H1 (cell line): ENCODE results near the gene OAS3. TPM values are rescaled to one million over a fixed set of nuclear protein-coding genes. Genes with fewer than 3 reads are reported as not detected.

Source experiments
- CTCF ChIA-PET: fragments of 300-600 bp; sonication (Branson Sonifier 250); formaldehyde crosslinking; loops from one replicate; lab custom pipeline; 2021; ENCODE audit not compliant: partially characterized antibody; lab: Charles Lee
- POLR2A ChIA-PET: fragments of 300-600 bp; sonication (Branson Sonifier 250); formaldehyde crosslinking; loops from one replicate; lab custom pipeline; 2021; ENCODE audit warnings: inconsistent platforms; ENCODE audit not compliant: partially characterized antibody; lab: Charles Lee
- DNase-seq, 2 experiments: peaks; one replicate each; pipeline versions ENCODE4 v3.0.0 to v3.0.0-alpha.2; 2010 to 2022; ENCODE audit warnings: low spot score in 2 of 2, low read depth in 1 of 2, mixed read lengths in 1 of 2
- FAIRE-seq: peaks from 2 replicates; lab custom pipeline; 2011; peaks lifted over from hg19 to GRCh38; lab: Jason Lieb, UNC
- H2AFZ ChIP-seq: 2 replicates; pipeline ENCODE4 v1.8.1; 2012; ENCODE audit warnings: low read length, inconsistent platforms
- H2AK5ac ChIP-seq: 2 replicates; pipeline ENCODE4 v1.6.1; 2013; ENCODE audit warnings: low read depth, low read length
- H2BK120ac ChIP-seq: replicated peaks from 2 replicates; pipeline ENCODE3; 2013; ENCODE audit warnings: low read depth, low read length, inconsistent platforms
- H2BK12ac ChIP-seq: 2 replicates; pipeline ENCODE4 v1.6.1; 2013; ENCODE audit warnings: low read depth, low read length
- H2BK15ac ChIP-seq: 2 replicates; pipeline ENCODE4 v1.6.1; 2013; ENCODE audit warnings: low read length
- H2BK20ac ChIP-seq: 2 replicates; pipeline ENCODE4 v1.6.1; 2013; ENCODE audit warnings: low read length
- H2BK5ac ChIP-seq: 2 replicates; pipeline ENCODE4 v1.6.1; 2013; ENCODE audit warnings: low read depth, low read length
- H3K14ac ChIP-seq: 2 replicates; pipeline ENCODE4 v1.6.1; 2013; ENCODE audit warnings: inconsistent platforms; ENCODE audit not compliant: insufficient read length
- H3K18ac ChIP-seq: 2 replicates; pipeline ENCODE4 v1.6.1; 2013; ENCODE audit warnings: low read length; ENCODE audit errors: extremely low read depth
- H3K23ac ChIP-seq: 2 replicates; pipeline ENCODE4 v1.6.1; 2013; ENCODE audit warnings: inconsistent platforms; ENCODE audit not compliant: insufficient read length
- H3K23me2 ChIP-seq: 2 replicates; pipeline ENCODE4 v1.6.1; 2013; ENCODE audit warnings: low read depth, low read length
- H3K27ac ChIP-seq: 2 replicates; pipeline ENCODE4 v1.6.1; 2011; ENCODE audit warnings: low read depth, low read length, inconsistent platforms
- H3K27me3 ChIP-seq, 4 experiments: replicated peaks in 1 of 4; 1 replicate in 1 of 4; 2 replicates in 3 of 4; pipeline versions ENCODE4 v1.6.1 to v1.8.1; 2011 to 2013; ENCODE audit warnings: low read length in 3 of 4, mild to moderate bottlenecking in 3 of 4, inconsistent platforms in 2 of 4, mixed read lengths in 2 of 4, moderate library complexity in 1 of 4; ENCODE audit not compliant: control insufficient read depth in 3 of 4, insufficient read depth in 3 of 4; ENCODE audit errors: extremely low read depth in 1 of 4
- H3K36me3 ChIP-seq, 4 experiments: 2 replicates each; pipeline versions ENCODE4 v1.6.1 to v1.8.1; 2011 to 2013; ENCODE audit warnings: mild to moderate bottlenecking in 4 of 4, low read length in 3 of 4, moderate library complexity in 2 of 4, control low read depth in 1 of 4, inconsistent platforms in 1 of 4; ENCODE audit not compliant: insufficient read depth in 4 of 4, control insufficient read depth in 2 of 4
- H3K4ac ChIP-seq: replicated peaks from 2 replicates; pipeline ENCODE3; 2013; ENCODE audit warnings: low read length, low read depth, mixed read lengths, inconsistent platforms; ENCODE audit not compliant: insufficient read length
- H3K4me1 ChIP-seq, 4 experiments: replicated peaks in 1 of 4; 1 replicate in 1 of 4; 2 replicates in 3 of 4; pipeline versions ENCODE4 v1.6.1 to v1.8.1; 2011 to 2013; ENCODE audit warnings: low read length in 3 of 4, inconsistent platforms in 2 of 4, mixed read lengths in 1 of 4; ENCODE audit not compliant: insufficient read depth in 4 of 4, control insufficient read depth in 3 of 4
- H3K4me2 ChIP-seq, 2 experiments: 2 replicates each; pipeline versions ENCODE4 v1.6.1 to v1.8.1; 2011 to 2013; ENCODE audit warnings: low read depth in 2 of 2, low read length in 2 of 2, control low read depth in 1 of 2, inconsistent platforms in 1 of 2, mild to moderate bottlenecking in 1 of 2; ENCODE audit not compliant: insufficient read depth in 1 of 2
- H3K4me3 ChIP-seq, 4 experiments: fragments of 200-600, 300-600 bp in 1 of 4; sonication (generic), shearing (Covaris generic), sonication (Bioruptor Twin) in 1 of 4; 2 replicates each; pipeline versions ENCODE4 v1.5.1 to v1.8.1; 2011 to 2016; ENCODE audit warnings: low read length in 4 of 4, low read depth in 3 of 4, control low read depth in 2 of 4, inconsistent platforms in 2 of 4, mild to moderate bottlenecking in 2 of 4, mixed read lengths in 1 of 4, moderate library complexity in 1 of 4; ENCODE audit not compliant: insufficient read depth in 2 of 4; ENCODE audit errors: extremely low read depth in 1 of 4
- H3K56ac ChIP-seq: replicated peaks from 2 replicates; pipeline ENCODE3; 2013; ENCODE audit warnings: low read depth, mild to moderate bottlenecking, mixed read lengths, low read length, inconsistent platforms; ENCODE audit not compliant: insufficient read length
- H3K79me1 ChIP-seq: 2 replicates; pipeline ENCODE4 v1.6.1; 2013; ENCODE audit warnings: low read depth, low read length, control low read depth
- H3K79me2 ChIP-seq, 2 experiments: 2 replicates each; pipeline versions ENCODE4 v1.6.1 to v1.8.1; 2012 to 2013; ENCODE audit warnings: low read length in 2 of 2, mild to moderate bottlenecking in 2 of 2, inconsistent platforms in 1 of 2; ENCODE audit not compliant: insufficient read depth in 2 of 2, control insufficient read depth in 1 of 2
- H3K9ac ChIP-seq, 4 experiments: replicated peaks in 1 of 4; 1 replicate in 1 of 4; 2 replicates in 3 of 4; pipeline versions ENCODE4 v1.6.1 to v1.8.1; 2011 to 2013; ENCODE audit warnings: low read depth in 3 of 4, low read length in 3 of 4, control low read depth in 2 of 4, mild to moderate bottlenecking in 2 of 4, moderate library complexity in 2 of 4, inconsistent platforms in 1 of 4; ENCODE audit errors: extremely low read depth in 1 of 4
- H3K9me3 ChIP-seq, 2 experiments: 2 replicates each; pipeline versions ENCODE4 v1.6.1 to v1.8.1; 2012 to 2013; ENCODE audit warnings: mild to moderate bottlenecking in 2 of 2, moderate library complexity in 2 of 2, control low read depth in 1 of 2, inconsistent platforms in 1 of 2, low read depth in 1 of 2, low read length in 1 of 2, mixed read lengths in 1 of 2; ENCODE audit not compliant: insufficient read depth in 2 of 2
- H4K20me1 ChIP-seq, 2 experiments: replicated peaks in 1 of 2; 2 replicates each; pipeline versions ENCODE3 to v1.8.1; 2011 to 2013; ENCODE audit warnings: inconsistent platforms in 2 of 2, low read length in 2 of 2, mild to moderate bottlenecking in 1 of 2; ENCODE audit not compliant: insufficient read depth in 2 of 2, control insufficient read depth in 1 of 2
- H4K5ac ChIP-seq: 2 replicates; pipeline ENCODE4 v1.6.1; 2013; ENCODE audit warnings: low read length, low read depth, mixed read lengths, inconsistent platforms; ENCODE audit not compliant: insufficient read length
- H4K8ac ChIP-seq: 2 replicates; pipeline ENCODE4 v1.8.0; 2013; ENCODE audit warnings: mild to moderate bottlenecking, moderate library complexity, low read length, inconsistent platforms; ENCODE audit not compliant: insufficient read depth; ENCODE audit errors: extremely low read depth
- H4K91ac ChIP-seq: replicated peaks from 2 replicates; pipeline ENCODE3; 2013; ENCODE audit warnings: low read length, mixed read lengths, inconsistent platforms; ENCODE audit not compliant: insufficient read length
- BACH1 ChIP-seq: IDR thresholded peaks from 2 replicates; pipeline ENCODE4 v1.6.1; 2012; ENCODE audit warnings: low read length, improper control_type of control experiment
- CREB1 ChIP-seq: IDR thresholded peaks from 2 replicates; pipeline ENCODE4 v1.6.1; 2012; ENCODE audit warnings: inconsistent platforms
- EGR1 ChIP-seq: IDR thresholded peaks from 2 replicates; pipeline ENCODE4 v1.6.1; 2011; ENCODE audit warnings: low read depth, low read length, borderline replicate concordance
- EP300 ChIP-seq, 2 experiments: IDR thresholded peaks; 1 replicate in 1 of 2; 2 replicates in 1 of 2; pipeline ENCODE4 v1.6.1; 2011 to 2012; ENCODE audit warnings: low read depth in 2 of 2, low read length in 2 of 2, mild to moderate bottlenecking in 2 of 2, borderline replicate concordance in 1 of 2, inconsistent platforms in 1 of 2, moderate library complexity in 1 of 2
- GTF2F1 ChIP-seq: IDR thresholded peaks from 2 replicates; pipeline ENCODE4 v1.6.1; 2012; ENCODE audit warnings: low read depth, low read length, improper control_type of control experiment, borderline replicate concordance
- JUN ChIP-seq: IDR thresholded peaks from 2 replicates; pipeline ENCODE4 v1.6.1; 2011; ENCODE audit warnings: low read depth, mild to moderate bottlenecking, improper control_type of control experiment, low read length
- POLR2AphosphoS5 ChIP-seq: IDR thresholded peaks from 2 replicates; pipeline ENCODE4 v1.6.1; 2011; ENCODE audit warnings: low read depth, low read length
- RFX5 ChIP-seq: IDR thresholded peaks from 2 replicates; pipeline ENCODE4 v1.6.1; 2011; ENCODE audit warnings: low read depth, low read length, improper control_type of control experiment, borderline replicate concordance
- SIN3A ChIP-seq, 2 experiments: IDR thresholded peaks in 1 of 2; conservative IDR thresholded peaks in 1 of 2; 2 replicates each; pipeline ENCODE4 v1.6.1; 2011 to 2012; ENCODE audit warnings: low read length in 2 of 2, improper control_type of control experiment in 1 of 2, low read depth in 1 of 2, mild to moderate bottlenecking in 1 of 2
- whole genome bisulfite sequencing, 2 experiments: shearing (Covaris generic) in 1 of 2; methylation state at CpG; one replicate each; pipeline versions ENCODE4 v1.1.6 to v1.1.7; 2013 to 2015; ENCODE audit warnings: low lambda C conversion rate in 2 of 2, mixed read lengths in 2 of 2, inconsistent platforms in 1 of 2, low coverage in 1 of 2, missing lambda C conversion rate in 1 of 2; ENCODE audit not compliant: insufficient replicate concordance in 2 of 2, insufficient coverage in 1 of 2, insufficient read length in 1 of 2; ENCODE audit errors: extremely low coverage in 1 of 2, missing lambda C conversion rate in 1 of 2; 5-methylcytosine and 5-hydroxymethylcytosine counted together
- polyA plus RNA-seq, 7 experiments: library from polyadenylated mRNA; depleted of rRNA in 3 of 7; stranded (reverse) in 5 of 7; unstranded in 2 of 7; fragments of >200 nt in 5 of 7; fragments of 200-250 nt in 2 of 7; gene quantifications; 1 replicate in 5 of 7; 2 replicates in 1 of 7; 4 replicates in 1 of 7; pipeline versions ENCODE4 v1.2.1 to v1.2.3, GENCODE V29; 2011 to 2013; ENCODE audit warnings: missing spikeins in 2 of 7, mixed read lengths in 2 of 7
- total RNA-seq: library from RNA; stranded (reverse); fragmentation: NEBNext Ultra II Directional; extraction: Animal tissue kit (Norgen Biotek cat#: 25700); gene quantifications from 2 replicates; pipeline ENCODE4 v1.2.1, GENCODE V29; 2021

OAS3 gene
- total and polyA plus RNA-seq, 2 of the 8 experiments (the other 6 are each of a cell fraction or from before 2014, with no cell fraction given): 0.73 to 3.7 TPM

DNA sequence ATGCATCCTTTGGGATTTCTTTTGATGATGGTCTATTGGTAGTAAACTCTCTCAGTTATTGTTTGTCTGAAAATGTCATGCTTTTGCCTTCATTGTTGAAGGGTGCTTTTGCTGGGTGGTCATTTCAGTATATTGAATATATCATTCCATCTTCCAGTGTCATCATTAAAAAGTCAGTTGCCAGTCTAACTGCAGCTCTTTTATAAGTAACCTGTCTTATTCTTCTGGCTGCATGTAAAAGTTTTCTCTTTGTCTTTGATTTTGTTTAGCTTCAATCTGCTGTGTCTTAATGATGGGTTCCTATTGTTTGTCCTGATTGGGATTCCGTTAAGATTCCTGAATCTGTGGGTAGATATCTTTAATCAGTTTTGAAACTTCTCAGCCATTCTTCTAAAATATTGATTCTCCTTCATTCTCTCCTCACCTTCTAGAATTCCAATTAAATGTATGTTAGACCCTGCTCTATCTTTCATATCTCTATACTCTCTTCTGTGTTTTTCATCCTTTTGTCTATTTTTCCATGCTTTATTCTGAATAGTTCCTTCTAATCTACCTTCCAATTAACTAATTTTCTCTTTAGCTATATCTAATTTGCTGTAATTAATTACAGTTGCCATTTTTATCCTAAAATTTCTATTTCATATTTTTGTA is 25.1 kb upstream of the OAS3 start:
- Histone ChIP-seq H2BK120ac (no peak overlapping the region), H3K79me1 (no peaks in the 10 kb centered on the region), H3K9me3 (peaks cover 6 to 8% of the 10 kb centered on the region in 2 experiments; a peak in 3 of 4 replicates), H3K9ac (no peak overlapping the region), H3K36me3 (no peaks in the 10 kb centered on the region; a peak in 1 of 8 replicates), H3K4me2 (no peak overlapping the region), H3K18ac (no peak overlapping the region), H3K79me2 (no peaks in the 10 kb centered on the region), H3K4ac (no peak overlapping the region), H2BK20ac (no peak overlapping the region), H3K23ac (no peak overlapping the region), H2BK12ac (no peak overlapping the region), H2BK15ac (no peak overlapping the region), H2AK5ac (no peak overlapping the region), H3K14ac (no peak overlapping the region), H3K27me3 (no peaks in the 10 kb centered on the region), H4K20me1 (no peaks in the 10 kb centered on the region), H3K4me1 (no peaks in the 10 kb centered on the region), H3K27ac (no peak overlapping the region), H3K4me3 (no peak overlapping the region), H4K8ac (no peak overlapping the region), H2AFZ (no peak overlapping the region), H3K23me2 (no peaks in the 10 kb centered on the region), H4K91ac (no peak overlapping the region), H2BK5ac (no peak overlapping the region), H3K56ac (no peak overlapping the region), H4K5ac (no peak overlapping the region)
- TF ChIP-seq BACH1: no peak
- no peak for TF ChIP-seq EP300 (IDR thresholded peaks at IDR 0.05; ENCODE audit: borderline replicate concordance in 1 of 2, low read depth in 2 of 2, low read length in 2 of 2)
- TF ChIP-seq EGR1: no peak
- no peak for TF ChIP-seq RFX5
- TF ChIP-seq JUN: no peak
- TF ChIP-seq GTF2F1: no peak
- no peak for TF ChIP-seq SIN3A (conservative IDR thresholded peaks at IDR 0.05 in 1 of 2, IDR thresholded peaks at IDR 0.05 in 1 of 2; ENCODE audit: low read depth in 1 of 2, low read length in 2 of 2)
- no peak for TF ChIP-seq CREB1
- no peak for TF ChIP-seq POLR2AphosphoS5
- DNase-seq: no peak
- ChIA-PET POLR2A (no interaction called here), CTCF (no interaction called here)
- WGBS, 2 experiments: 92% methylated on average over 1 of the region's 1 CpG; no CpG with 5 or more reads in 1 of the 2 experiments
- no peak for FAIRE-seq
